Effector memory CD8-positive, alpha-beta T cell (primary cell): ENCODE measurements around the gene GPR156.

Source experiments
- ATAC-seq: fragments of 150-1000 bp; cut with Tn5 transposase; replicated peaks from 2 replicates; pipeline ENCODE4 v1.10.0; 2021; ENCODE audit warnings: mild to moderate bottlenecking, moderate library complexity
- DNase-seq, 3 experiments: peaks; one replicate each; pipeline ENCODE4 v3.0.0; 2021
- H3K27ac Mint-ChIP-seq, 2 donors: one replicate each; pipeline ENCODE4 v1.8.0; 2022; ENCODE audit warnings: mild to moderate bottlenecking in 2 of 2, mixed read lengths in 2 of 2, moderate library complexity in 2 of 2
- H3K27me3 Mint-ChIP-seq, 2 donors: one replicate each; pipeline ENCODE4 v1.8.0; 2022; ENCODE audit warnings: mixed read lengths in 2 of 2
- H3K36me3 Mint-ChIP-seq: one replicate; pipeline ENCODE4 v1.8.0; 2022; ENCODE audit warnings: mild to moderate bottlenecking, moderate library complexity, mixed read lengths; ENCODE audit not compliant: insufficient read depth
- H3K4me1 Mint-ChIP-seq, 2 donors: one replicate each; pipeline ENCODE4 v1.8.0; 2022; ENCODE audit warnings: low read depth in 2 of 2, mixed read lengths in 2 of 2
- H3K4me3 Mint-ChIP-seq, 2 donors: one replicate each; pipeline ENCODE4 v1.8.0; 2022; ENCODE audit warnings: mild to moderate bottlenecking in 2 of 2, mixed read lengths in 2 of 2, moderate library complexity in 2 of 2
- H3K9me3 Mint-ChIP-seq, 2 donors: one replicate each; pipeline ENCODE4 v1.8.0; 2022; ENCODE audit warnings: mixed read lengths in 2 of 2

The GPR156 gene

DNA sequence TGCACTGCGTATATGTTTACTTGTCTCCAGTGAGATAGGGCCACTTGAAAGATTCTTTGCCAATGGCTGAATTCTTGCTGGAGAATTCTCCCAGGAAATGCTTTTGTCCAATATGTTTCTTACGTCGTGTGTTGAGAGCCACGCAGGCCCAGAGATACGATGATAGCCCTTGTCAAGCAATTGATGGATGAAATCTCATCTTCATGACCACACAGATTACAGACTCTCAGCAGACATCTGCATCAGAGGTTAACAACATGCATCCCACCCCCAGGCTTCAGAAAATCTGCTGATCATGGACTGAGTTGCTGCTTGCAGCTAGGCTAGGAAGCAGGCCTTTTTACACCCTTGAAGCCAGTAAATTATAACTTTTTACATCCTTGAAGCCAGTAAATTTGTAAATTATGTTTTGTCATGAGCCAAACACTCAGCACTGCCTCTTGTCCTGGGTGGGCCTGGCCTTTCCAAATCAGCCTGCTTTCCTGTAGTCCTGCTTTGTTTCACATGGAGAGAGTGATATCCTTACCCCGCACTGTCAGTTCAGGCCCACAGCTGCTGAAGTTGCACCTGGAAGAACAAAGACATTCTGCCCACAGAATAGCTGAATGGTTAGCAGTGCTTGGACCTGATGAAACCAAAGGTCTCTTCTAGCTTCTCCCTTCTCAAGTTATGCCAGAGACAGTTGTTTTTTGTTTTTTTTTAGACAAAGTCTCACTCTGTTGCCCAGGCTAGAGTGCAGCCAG is 84.4 kb downstream of the GPR156 start:
- DNase-seq (no peak), ATAC-seq (no peak)
- no peak overlapping the region for H3K4me3 Mint-ChIP-seq

DNA sequence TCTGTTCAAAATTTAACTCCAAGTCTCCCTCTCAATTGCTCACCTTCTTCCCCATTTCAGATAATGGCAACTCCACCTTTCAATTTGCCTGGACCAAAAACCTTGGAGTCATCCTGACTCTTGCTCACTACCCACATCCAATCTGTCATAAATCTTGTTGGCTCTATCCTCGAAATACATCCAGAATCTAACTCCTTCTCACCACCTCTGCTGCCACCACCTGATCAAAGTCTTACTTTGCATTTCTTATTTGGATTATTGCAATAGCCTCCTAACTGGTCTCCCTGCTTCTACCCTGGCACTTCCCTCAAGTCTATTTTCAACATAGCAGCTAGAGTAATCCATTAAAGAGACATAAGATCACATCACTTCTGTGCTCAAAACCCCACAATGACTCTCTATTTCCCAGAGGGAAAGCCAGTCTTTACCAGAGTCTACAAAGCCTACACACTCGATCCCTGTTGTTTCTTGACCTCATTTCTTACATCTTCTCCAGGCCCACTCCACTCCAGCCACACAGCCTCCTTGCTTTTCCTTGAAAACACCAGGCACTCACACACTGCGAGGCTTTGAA is 86.6 kb downstream of the GPR156 start:
- Mint-ChIP-seq H3K27me3 (no peaks in the 10 kb centered on the region), H3K36me3 (no peaks in the 10 kb centered on the region), H3K4me3 (no peak overlapping the region), H3K4me1 (no peaks in the 10 kb centered on the region), H3K27ac (no peak overlapping the region), H3K9me3 (no peaks in the 10 kb centered on the region)
- DNase-seq (no peak), ATAC-seq (no peak)

More for the DNA sequence above, 84.4 kb downstream of the GPR156 start:
- H3K4me1 Mint-ChIP-seq, result no peaks in the 10 kb centered on the region
- no peaks in the 10 kb centered on the region for H3K9me3 Mint-ChIP-seq
- no peak overlapping the region for H3K27ac Mint-ChIP-seq
- H3K27me3 Mint-ChIP-seq, result no peaks in the 10 kb centered on the region
- no peaks in the 10 kb centered on the region for H3K36me3 Mint-ChIP-seq

DNA sequence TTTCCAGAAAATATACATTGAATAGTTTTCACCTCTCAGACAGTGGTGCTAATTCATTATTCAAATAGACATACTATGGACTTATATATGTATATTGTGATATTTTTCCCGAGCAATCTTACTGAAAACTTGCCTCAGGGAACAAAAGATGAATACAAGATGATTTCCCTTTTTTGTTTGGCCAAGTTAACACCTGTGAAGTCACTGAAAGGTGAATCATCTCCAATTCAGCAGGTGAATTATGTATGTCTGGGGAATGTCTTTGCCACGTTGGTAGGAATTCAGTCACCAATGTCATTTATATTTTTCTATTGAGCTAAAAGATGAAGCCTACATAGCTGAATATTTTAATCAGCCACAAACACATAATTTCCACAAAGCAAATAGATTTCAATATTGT is 88.2 kb downstream of the GPR156 start:
- H3K9me3 Mint-ChIP-seq, result no peaks in the 10 kb centered on the region
- no peaks in the 10 kb centered on the region for H3K36me3 Mint-ChIP-seq
- no peak overlapping the region for H3K4me3 Mint-ChIP-seq
- no peaks in the 10 kb centered on the region for H3K27me3 Mint-ChIP-seq
- H3K27ac Mint-ChIP-seq, result no peak overlapping the region
- ATAC-seq (no peak), DNase-seq (no peak)
- no peaks in the 10 kb centered on the region for H3K4me1 Mint-ChIP-seq

DNA sequence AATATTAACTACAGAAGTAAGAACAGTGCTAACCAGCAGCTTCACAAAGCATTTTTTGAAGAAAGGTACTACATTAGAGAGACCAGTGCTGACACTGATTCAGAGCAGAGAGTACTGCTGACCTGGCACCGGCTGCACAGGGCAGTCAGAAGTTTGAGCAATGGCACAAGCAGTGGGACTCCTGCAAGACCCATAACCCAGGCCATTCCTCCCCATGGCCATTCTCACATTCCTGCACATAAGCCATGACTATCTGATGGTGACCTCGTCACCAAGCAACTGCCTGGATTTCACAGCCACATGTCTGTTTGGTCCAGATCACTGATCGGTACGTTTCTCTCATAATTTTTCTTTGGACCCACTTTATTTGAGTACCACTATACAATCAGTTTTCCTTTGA is 88.7 kb downstream of the GPR156 start:
- H3K4me3 Mint-ChIP-seq, result no peak overlapping the region
- no peaks in the 10 kb centered on the region for H3K27me3 Mint-ChIP-seq
- no peaks in the 10 kb centered on the region for H3K4me1 Mint-ChIP-seq
- no peak overlapping the region for H3K27ac Mint-ChIP-seq
- H3K9me3 Mint-ChIP-seq, result no peaks in the 10 kb centered on the region
- no peaks in the 10 kb centered on the region for H3K36me3 Mint-ChIP-seq
- ATAC-seq (no peak), DNase-seq (no peak)

DNA sequence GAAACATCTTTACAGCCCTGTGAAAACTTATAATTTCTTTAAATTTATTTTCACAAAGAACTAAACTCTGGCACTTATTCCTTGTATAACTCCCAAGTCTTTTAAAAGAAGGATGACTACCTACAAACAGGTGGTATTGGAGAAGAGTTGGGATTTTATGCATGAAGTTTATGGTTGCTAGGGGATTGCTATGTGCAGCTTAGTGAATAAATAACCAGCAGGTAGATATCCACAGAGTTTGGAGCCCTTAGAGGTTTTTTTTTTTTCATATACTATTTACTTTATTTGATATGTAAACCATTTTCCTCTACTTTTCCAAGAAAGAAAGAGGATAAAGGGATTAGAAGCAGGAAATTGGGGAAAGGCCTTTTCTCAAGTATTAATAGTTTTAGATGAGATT is 91.5 kb downstream of the GPR156 start:
- H3K4me3 Mint-ChIP-seq, result no peak overlapping the region
- no peaks in the 10 kb centered on the region for H3K36me3 Mint-ChIP-seq
- H3K27ac Mint-ChIP-seq, result no peak overlapping the region
- H3K27me3 Mint-ChIP-seq, result no peaks in the 10 kb centered on the region
- H3K4me1 Mint-ChIP-seq, result no peaks in the 10 kb centered on the region
- H3K9me3 Mint-ChIP-seq, result no peaks in the 10 kb centered on the region
- no peak for ATAC-seq
- DNase-seq, result no peak

DNA sequence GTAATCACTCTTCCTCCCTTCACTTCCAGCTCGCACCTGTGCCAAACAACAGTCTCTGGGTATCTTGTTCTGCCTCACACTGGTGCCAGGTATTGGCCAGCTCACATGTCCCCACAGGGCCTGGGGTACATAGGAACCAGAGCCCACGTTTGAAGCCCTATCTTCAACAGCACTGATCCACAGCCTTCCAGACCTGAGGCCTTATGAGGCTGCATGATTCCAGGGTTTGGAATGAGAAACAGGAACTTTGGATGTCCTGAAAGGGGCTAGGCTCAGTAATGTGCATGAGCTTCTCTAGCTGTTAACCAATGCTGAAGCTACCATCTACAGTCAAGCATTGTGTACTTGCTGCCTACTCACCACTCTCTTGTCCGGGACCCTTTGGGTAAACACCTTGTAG is 92.4 kb downstream of the GPR156 start:
- no peaks in the 10 kb centered on the region for H3K4me1 Mint-ChIP-seq
- H3K27me3 Mint-ChIP-seq, result no peaks in the 10 kb centered on the region
- no peaks in the 10 kb centered on the region for H3K9me3 Mint-ChIP-seq
- no peak overlapping the region for H3K27ac Mint-ChIP-seq
- H3K36me3 Mint-ChIP-seq, result no peaks in the 10 kb centered on the region
- no peak overlapping the region for H3K4me3 Mint-ChIP-seq
- DNase-seq (no peak), ATAC-seq (no peak)

DNA sequence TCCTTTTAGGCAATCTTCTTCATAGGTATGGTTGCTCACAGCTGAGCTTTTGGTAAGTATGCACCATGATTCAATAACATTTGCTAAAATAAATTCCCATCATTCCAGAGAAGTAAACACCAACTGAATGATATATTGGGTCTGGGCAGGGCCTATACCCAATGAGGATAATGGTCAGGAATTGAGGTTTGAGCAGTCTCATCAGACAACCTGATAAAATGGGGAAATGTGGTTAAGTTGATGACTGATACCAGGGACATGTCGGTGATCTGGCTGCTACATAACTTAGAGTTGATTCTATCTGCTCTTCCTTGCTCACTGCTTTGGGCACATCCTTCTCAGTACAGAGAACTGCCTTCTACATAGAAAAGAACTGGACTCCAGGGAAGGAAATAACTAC is 92.9 kb downstream of the GPR156 start:
- no peaks in the 10 kb centered on the region for H3K9me3 Mint-ChIP-seq
- H3K36me3 Mint-ChIP-seq, result no peaks in the 10 kb centered on the region
- ATAC-seq (no peak), DNase-seq (no peak)
- H3K27ac Mint-ChIP-seq, result no peak overlapping the region
- H3K4me1 Mint-ChIP-seq, result no peaks in the 10 kb centered on the region
- no peaks in the 10 kb centered on the region for H3K27me3 Mint-ChIP-seq
- no peak overlapping the region for H3K4me3 Mint-ChIP-seq

DNA sequence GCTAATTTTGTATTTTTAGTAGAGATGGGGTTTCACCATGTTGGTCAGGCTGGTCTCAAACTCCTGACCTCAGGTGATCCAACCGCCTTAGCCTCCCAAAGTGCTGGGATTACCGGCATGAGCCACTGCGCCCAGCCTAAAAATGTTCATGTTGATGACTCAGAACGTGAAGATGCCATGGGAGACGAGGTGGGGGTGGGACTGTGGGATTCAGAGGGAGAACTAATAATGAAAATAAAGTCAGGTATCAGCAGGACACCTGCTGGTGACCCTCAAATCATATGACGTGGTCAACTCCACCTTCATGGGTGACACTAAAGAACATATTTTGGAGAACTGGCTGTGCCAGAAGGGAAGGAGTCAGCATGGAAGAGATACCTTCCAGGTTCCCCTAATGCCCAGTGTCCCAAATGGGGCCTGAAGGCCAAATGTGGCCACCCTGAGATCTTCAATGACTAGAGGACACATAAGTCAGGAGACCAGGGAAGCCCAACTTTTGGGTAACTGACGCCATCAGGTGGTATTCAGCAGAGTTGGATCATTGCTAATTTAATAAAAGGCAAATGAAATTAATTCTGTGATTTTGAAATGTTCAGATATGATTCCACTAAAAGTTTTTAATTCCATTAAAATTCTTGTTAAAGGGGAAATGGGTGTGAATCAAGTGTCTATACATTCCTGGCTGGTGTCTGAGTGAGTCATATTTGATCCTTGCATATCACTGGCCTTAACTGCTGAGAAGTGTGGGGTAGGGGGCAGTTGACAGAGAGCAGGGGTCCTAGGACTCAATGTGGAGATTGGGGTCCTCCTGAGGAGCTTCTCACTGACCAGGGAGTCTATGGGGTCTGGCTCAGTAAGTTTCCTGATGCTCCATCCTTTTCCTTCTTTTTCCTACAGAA is 102.2 kb downstream of the GPR156 start:
- Mint-ChIP-seq H3K4me1 (no peaks in the 10 kb centered on the region), H3K36me3 (no peaks in the 10 kb centered on the region), H3K27me3 (peaks cover 27 to 34% of the 10 kb centered on the region in 2 donors), H3K9me3 (no peaks in the 10 kb centered on the region), H3K4me3 (no peak overlapping the region), H3K27ac (no peak overlapping the region)
- DNase-seq (no peak), ATAC-seq (no peak)

DNA sequence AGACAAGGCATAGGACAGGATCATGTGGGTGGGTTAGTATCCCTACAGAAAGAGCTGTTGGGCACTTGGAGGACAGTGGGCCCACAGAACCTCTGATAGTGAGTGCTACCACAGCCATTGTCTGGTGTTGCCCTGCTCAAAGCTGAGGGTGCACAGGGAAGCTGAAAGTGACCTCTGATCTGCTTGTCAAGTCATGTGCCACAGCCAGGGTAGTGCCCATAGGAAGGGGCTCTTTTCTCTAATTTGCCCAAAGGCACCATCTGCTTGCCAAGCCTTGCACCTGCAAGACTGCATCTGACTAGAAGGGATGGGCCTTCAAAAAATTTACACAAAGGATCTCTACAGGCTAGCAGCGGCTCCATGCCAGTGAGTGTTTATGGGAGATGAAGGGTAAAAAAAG is 103.4 kb downstream of the GPR156 start:
- Mint-ChIP-seq H3K4me1 (no peaks in the 10 kb centered on the region), H3K4me3 (no peak overlapping the region), H3K27me3 (peaks cover 27 to 33% of the 10 kb centered on the region in 2 donors), H3K9me3 (no peaks in the 10 kb centered on the region), H3K36me3 (no peaks in the 10 kb centered on the region), H3K27ac (peak overlapping the region in 1 of 2 donors; percentile 24)
- ATAC-seq, result no peak
- DNase-seq, result no peak

DNA sequence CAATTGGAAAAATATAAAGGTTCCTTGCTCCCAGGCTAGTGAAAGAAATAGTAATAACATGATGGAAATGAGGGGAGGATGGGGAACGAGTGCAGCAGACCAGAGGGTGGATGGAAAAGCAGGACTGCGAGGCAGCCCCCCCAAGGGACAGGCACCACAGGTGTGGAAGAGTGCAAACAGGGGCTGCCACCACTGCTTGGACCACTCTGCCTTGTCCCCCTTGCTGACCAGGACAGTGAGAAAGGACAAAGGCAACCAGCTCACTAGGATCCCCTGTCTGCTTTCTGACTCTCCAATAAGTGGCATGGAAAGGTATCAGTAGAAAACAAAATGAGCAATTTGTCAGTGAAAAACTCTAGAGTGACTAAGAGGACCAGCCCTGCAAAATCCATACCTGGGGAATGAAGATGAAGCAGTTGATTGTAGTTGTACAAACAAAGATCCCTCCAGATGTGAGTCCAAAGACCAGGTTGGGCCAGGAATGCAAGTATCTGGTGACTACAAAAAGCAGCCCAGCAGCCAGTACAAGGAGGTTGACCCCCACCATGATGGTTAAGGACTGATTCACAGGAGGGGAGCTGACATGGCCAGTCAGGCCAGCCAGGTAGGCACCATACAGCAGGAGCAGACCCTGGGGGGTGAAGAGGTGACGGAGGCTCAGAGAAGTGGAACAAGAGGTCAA is 104.2 kb downstream of the GPR156 start:
- H3K9me3 Mint-ChIP-seq, result no peaks in the 10 kb centered on the region
- DNase-seq (no peak), ATAC-seq (no peak)
- H3K36me3 Mint-ChIP-seq, result no peaks in the 10 kb centered on the region
- no peak overlapping the region for H3K4me3 Mint-ChIP-seq
- peaks cover 22 to 25% of the 10 kb centered on the region in 2 donors for H3K27me3 Mint-ChIP-seq
- no peak overlapping the region for H3K27ac Mint-ChIP-seq
- no peaks in the 10 kb centered on the region for H3K4me1 Mint-ChIP-seq

DNA sequence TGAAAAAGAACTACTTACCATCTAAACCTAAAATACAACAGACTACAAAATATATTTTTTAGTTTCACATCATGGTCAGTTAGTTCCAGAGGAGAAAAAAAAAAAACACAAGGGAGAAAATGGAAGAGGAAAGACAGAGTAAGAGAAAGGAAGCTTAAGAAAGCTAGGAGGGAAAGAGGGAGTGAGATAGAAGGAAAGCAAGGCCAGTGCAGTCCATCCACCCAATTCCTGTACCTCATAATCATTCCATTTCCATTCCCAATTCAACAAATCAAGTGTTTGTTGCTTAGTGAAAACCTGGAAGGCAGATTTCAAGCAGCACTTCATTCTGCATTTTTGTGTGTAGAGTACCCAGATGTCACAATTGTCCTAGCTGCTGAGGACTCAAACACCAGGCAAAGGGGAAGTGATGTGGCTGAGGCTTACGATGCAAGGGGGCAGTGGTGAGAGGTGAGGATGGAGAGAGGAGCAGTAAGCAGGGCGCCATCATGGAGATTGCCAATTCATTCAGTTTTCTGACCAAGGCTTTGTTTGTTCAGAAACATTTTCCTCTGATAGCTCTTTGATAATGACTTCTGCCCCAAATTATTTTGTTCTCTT is 107.2 kb downstream of the GPR156 start:
- Mint-ChIP-seq H3K9me3 (no peaks in the 10 kb centered on the region), H3K27me3 (peaks cover 11% of the 10 kb centered on the region in 2 donors), H3K4me1 (no peaks in the 10 kb centered on the region), H3K36me3 (peaks cover 5% of the 10 kb centered on the region), H3K27ac (no peak overlapping the region), H3K4me3 (no peak overlapping the region)
- DNase-seq (no peak), ATAC-seq (no peak)

DNA sequence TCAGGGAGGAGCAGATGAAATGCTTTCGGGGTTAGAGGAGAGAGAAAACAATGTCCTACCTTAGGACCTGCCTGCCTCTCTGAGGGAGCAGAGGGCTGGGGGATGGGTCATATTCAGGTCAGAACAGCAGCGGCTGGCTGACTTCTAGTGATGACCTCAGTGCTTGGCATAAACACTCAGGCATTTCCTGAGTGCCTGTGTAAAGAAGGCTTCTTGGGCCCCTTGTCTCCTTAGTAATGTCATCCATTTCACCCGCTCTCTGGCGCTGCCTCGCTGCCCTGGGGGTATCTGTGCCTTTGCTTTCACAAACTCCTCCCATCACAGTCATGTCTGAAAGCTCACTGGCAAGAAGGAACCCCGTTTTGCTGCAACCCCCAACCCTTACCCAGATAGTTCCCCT is 107.9 kb downstream of the GPR156 start:
- H3K36me3 Mint-ChIP-seq, result peaks cover 5% of the 10 kb centered on the region
- no peak overlapping the region for H3K4me3 Mint-ChIP-seq
- no peaks in the 10 kb centered on the region for H3K9me3 Mint-ChIP-seq
- peaks cover 11% of the 10 kb centered on the region in 2 donors for H3K27me3 Mint-ChIP-seq
- DNase-seq, result no peak
- ATAC-seq, result no peak
- no peak overlapping the region for H3K27ac Mint-ChIP-seq
- no peaks in the 10 kb centered on the region for H3K4me1 Mint-ChIP-seq
